HepG2 (cell line): ENCODE results near the gene CDNF. TPM values are rescaled to one million over a fixed set of nuclear protein-coding genes. Genes with fewer than 3 reads are reported as not detected.

Experiments
- ATF2 ChIP-seq: sonication (generic); formaldehyde crosslinking; IDR thresholded peaks from 2 replicates; pipeline ENCODE4 v1.4.0; 2020; ENCODE audit warnings: missing genetic modification reagents
- CBX2 ChIP-seq, 2 experiments: fragments of 200-600 bp in 1 of 2; sonication (generic); formaldehyde crosslinking in 1 of 2; IDR thresholded peaks; 2 replicates each; pipeline versions ENCODE4 v1.7.0 to v1.8.1; 2018 to 2022; ENCODE audit warnings: low read depth in 2 of 2, low read length in 1 of 2, mild to moderate bottlenecking in 1 of 2, missing genetic modification reagents in 1 of 2
- CEBPB ChIP-seq: IDR thresholded peaks from 2 replicates; pipeline ENCODE4 v1.6.1; 2011; ENCODE audit warnings: low read depth, low read length, improper control_type of control experiment, borderline replicate concordance
- DR1 ChIP-seq: sonication (generic); formaldehyde crosslinking; IDR thresholded peaks from 2 replicates; pipeline ENCODE4 v1.8.0; 2021; ENCODE audit warnings: mild to moderate bottlenecking, missing genetic modification reagents, inconsistent platforms
- HMG20A ChIP-seq: IDR thresholded peaks from 2 replicates; pipeline ENCODE4 v1.6.1; 2016; ENCODE audit warnings: borderline replicate concordance
- HNRNPH1 ChIP-seq: fragments of 200-400 bp; formaldehyde crosslinking; optimal IDR thresholded peaks from 2 replicates; pipeline ENCODE3; 2017; ENCODE audit warnings: mild to moderate bottlenecking, low read depth, low read length
- ISX ChIP-seq: sonication (generic); formaldehyde crosslinking; conservative IDR thresholded peaks from 2 replicates; pipeline ENCODE4 v1.5.0; 2020; ENCODE audit warnings: missing genetic modification reagents
- MEF2D ChIP-seq: sonication (generic); formaldehyde crosslinking; IDR thresholded peaks from 2 replicates; pipeline ENCODE4 v1.5.1; 2020; ENCODE audit warnings: mild to moderate bottlenecking, missing genetic modification reagents
- NKX3-1 ChIP-seq: sonication (generic); formaldehyde crosslinking; IDR thresholded peaks from 2 replicates; pipeline ENCODE4 v1.5.0; 2020; ENCODE audit warnings: missing genetic modification reagents
- PHF5A ChIP-seq: IDR thresholded peaks from one replicate; pipeline ENCODE4 v1.6.1; 2018; ENCODE audit warnings: low read depth, missing genetic modification reagents; ENCODE audit not compliant: unreplicated experiment
- SALL1 ChIP-seq: sonication (generic); formaldehyde crosslinking; IDR thresholded peaks from 2 replicates; pipeline ENCODE4 v1.8.0; 2022; ENCODE audit warnings: mild to moderate bottlenecking, missing genetic modification reagents
- TCF7 ChIP-seq: sonication (generic); IDR thresholded peaks from 2 replicates; pipeline ENCODE4 v1.6.1; 2016; ENCODE audit warnings: antibody characterized with exemption, low read depth
- WIZ ChIP-seq: sonication (generic); formaldehyde crosslinking; IDR thresholded peaks from 2 replicates; pipeline ENCODE4 v1.5.1; 2020; ENCODE audit warnings: mild to moderate bottlenecking, missing genetic modification reagents
- ZNF33B ChIP-seq: sonication (generic); formaldehyde crosslinking; IDR thresholded peaks from 2 replicates; pipeline ENCODE4 v1.5.1; 2020; ENCODE audit warnings: mild to moderate bottlenecking, missing genetic modification reagents
- ZNF557 ChIP-seq: sonication (generic); formaldehyde crosslinking; IDR thresholded peaks from 2 replicates; pipeline ENCODE4 v1.4.0; 2020; ENCODE audit warnings: missing genetic modification reagents
- ZNF639 ChIP-seq: conservative IDR thresholded peaks from 2 replicates; pipeline ENCODE4 v1.6.1; 2018; ENCODE audit warnings: missing genetic modification reagents
- ZNF788 ChIP-seq: sonication (generic); formaldehyde crosslinking; IDR thresholded peaks from 2 replicates; pipeline ENCODE4 v1.5.0; 2020; ENCODE audit warnings: mild to moderate bottlenecking, missing genetic modification reagents, borderline replicate concordance
- polyA plus RNA-seq, 8 experiments: library from polyadenylated mRNA; depleted of rRNA in 3 of 8; stranded (reverse) in 7 of 8; unstranded in 1 of 8; fragments of >200 nt; fragmentation: Illumina TruSeq in 4 of 8; extraction: Trizol in 4 of 8; gene quantifications; 2 replicates each; pipeline versions ENCODE4 v1.2.1 to v1.2.3, GENCODE V29; 2011 to 2016; ENCODE audit warnings: low read depth in 4 of 8, missing spikeins in 1 of 8, mixed read lengths in 1 of 8; ENCODE audit not compliant: insufficient read depth in 1 of 8
- total RNA-seq, 5 experiments: library from RNA; depleted of rRNA; stranded (reverse); fragments of >200 nt; fragmentation: Illumina TruSeq; extraction: Trizol; gene quantifications; 2 replicates each; pipeline ENCODE4 v1.2.3, GENCODE V29; 2016; ENCODE audit warnings: low read depth in 1 of 5
- TF ChIP-seq, protein P1 (sequence below): sonication (generic); formaldehyde crosslinking; IDR thresholded peaks from 2 replicates; pipeline ENCODE4 v1.4.0; 2020; ENCODE audit warnings: missing genetic modification reagents, borderline replicate concordance
- TF ChIP-seq, protein P2 (sequence below): sonication (generic); formaldehyde crosslinking; IDR thresholded peaks from 2 replicates; pipeline ENCODE4 v1.4.0; 2020; ENCODE audit warnings: low read depth, mild to moderate bottlenecking, missing genetic modification reagents

Gene CDNF
- total and polyA plus RNA-seq, 2 of the 13 experiments (the other 11 are each of a cell fraction or from before 2014, with no cell fraction given): 0.29 to 0.33 TPM

DNA sequence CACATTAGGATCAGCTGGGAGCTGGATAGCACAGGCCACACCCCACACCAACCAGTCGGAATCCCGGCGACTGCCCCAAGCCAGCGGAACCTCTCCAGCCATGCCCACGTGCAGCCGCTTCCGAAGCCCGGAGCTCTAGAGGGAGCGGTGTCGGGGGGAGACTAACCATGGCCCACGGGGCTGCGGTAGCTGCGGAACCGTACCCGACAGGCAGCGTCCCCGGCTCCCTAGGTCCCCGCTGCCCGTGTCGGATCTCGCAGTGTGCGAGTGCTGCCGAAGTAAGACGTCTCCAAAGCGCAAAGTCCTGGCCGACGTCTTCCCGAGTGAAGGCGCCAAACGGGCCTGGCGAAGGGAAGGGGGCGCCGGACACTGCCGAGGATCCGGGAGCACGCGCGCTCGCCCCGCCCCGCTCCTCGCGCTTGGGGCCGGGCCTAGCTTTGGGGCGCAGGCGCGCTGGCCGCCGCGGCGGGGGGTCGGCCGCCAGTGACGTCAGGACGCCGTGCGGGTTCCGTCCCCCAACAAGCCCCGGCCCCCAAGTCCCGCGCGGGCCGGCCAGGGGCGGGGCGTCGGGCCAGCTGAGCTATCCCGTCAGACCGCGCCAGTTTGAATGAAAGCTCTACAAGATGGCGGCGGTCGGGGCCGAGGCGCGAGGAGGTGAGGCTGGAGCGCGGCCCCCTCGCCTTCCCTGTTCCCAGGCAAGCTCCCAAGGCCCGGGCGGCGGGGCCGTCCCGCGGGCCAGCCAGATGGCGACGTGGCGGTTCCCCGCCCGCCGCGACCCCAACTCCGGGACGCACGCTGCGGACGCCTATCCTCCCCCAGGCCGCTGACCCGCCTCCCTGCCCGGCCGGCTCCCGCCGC is 40.7 kb upstream of the CDNF start, which contains the start of gene SUV39H2 (continued):
- TF ChIP-seq, protein P1, sequence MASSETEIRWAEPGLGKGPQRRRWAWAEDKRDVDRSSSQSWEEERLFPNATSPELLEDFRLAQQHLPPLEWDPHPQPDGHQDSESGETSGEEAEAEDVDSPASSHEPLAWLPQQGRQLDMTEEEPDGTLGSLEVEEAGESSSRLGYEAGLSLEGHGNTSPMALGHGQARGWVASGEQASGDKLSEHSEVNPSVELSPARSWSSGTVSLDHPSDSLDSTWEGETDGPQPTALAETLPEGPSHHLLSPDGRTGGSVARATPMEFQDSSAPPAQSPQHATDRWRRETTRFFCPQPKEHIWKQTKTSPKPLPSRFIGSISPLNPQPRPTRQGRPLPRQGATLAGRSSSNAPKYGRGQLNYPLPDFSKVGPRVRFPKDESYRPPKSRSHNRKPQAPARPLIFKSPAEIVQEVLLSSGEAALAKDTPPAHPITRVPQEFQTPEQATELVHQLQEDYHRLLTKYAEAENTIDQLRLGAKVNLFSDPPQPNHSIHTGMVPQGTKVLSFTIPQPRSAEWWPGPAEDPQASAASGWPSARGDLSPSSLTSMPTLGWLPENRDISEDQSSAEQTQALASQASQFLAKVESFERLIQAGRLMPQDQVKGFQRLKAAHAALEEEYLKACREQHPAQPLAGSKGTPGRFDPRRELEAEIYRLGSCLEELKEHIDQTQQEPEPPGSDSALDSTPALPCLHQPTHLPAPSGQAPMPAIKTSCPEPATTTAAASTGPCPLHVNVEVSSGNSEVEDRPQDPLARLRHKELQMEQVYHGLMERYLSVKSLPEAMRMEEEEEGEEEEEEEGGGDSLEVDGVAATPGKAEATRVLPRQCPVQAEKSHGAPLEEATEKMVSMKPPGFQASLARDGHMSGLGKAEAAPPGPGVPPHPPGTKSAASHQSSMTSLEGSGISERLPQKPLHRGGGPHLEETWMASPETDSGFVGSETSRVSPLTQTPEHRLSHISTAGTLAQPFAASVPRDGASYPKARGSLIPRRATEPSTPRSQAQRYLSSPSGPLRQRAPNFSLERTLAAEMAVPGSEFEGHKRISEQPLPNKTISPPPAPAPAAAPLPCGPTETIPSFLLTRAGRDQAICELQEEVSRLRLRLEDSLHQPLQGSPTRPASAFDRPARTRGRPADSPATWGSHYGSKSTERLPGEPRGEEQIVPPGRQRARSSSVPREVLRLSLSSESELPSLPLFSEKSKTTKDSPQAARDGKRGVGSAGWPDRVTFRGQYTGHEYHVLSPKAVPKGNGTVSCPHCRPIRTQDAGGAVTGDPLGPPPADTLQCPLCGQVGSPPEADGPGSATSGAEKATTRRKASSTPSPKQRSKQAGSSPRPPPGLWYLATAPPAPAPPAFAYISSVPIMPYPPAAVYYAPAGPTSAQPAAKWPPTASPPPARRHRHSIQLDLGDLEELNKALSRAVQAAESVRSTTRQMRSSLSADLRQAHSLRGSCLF (CRISPR knock-in tag): 0 out of 2 replicates have a peak, but pooled peaks have one; percentile 77
- TF ChIP-seq WIZ (CRISPR knock-in tag) (0 out of 2 replicates have a peak, but pooled peaks have one; percentile 22), ATF2 (CRISPR knock-in tag) (no peak; the same call in 1 of the 2 replicates), SALL1 (CRISPR knock-in tag) (peak; percentile 83), HNRNPH1 (no peak), MEF2D (CRISPR knock-in tag) (peak; percentile 78), TCF7 (no peak), CEBPB (no peak), HMG20A (CRISPR knock-in tag) (peak; percentile 41; the same call in 1 of the 2 replicates), CBX2 (IDR thresholded peaks at IDR 0.05; ENCODE audit: low read depth, low read length) (no peak), CBX2 (CRISPR knock-in tag; IDR thresholded peaks at IDR 0.05; ENCODE audit: low read depth) (no peak), DR1 (CRISPR knock-in tag) (peak; percentile 73), ZNF557 (CRISPR knock-in tag) (no peak; the same call in 1 of the 2 replicates), ZNF33B (CRISPR knock-in tag) (peak; percentile 93), ISX (CRISPR knock-in tag) (no peak), PHF5A (no peak), ZNF639 (CRISPR knock-in tag) (no peak), ZNF788 (no peak), NKX3-1 (CRISPR knock-in tag) (0 out of 2 replicates have a peak, but pooled peaks have one; percentile 25)
- TF ChIP-seq, protein P2, sequence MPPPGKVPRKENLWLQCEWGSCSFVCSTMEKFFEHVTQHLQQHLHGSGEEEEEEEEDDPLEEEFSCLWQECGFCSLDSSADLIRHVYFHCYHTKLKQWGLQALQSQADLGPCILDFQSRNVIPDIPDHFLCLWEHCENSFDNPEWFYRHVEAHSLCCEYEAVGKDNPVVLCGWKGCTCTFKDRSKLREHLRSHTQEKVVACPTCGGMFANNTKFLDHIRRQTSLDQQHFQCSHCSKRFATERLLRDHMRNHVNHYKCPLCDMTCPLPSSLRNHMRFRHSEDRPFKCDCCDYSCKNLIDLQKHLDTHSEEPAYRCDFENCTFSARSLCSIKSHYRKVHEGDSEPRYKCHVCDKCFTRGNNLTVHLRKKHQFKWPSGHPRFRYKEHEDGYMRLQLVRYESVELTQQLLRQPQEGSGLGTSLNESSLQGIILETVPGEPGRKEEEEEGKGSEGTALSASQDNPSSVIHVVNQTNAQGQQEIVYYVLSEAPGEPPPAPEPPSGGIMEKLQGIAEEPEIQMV (CRISPR knock-in tag): peak; percentile 85
